Kidney epithelial cell (primary cell): ENCODE results near the gene EIF5A. TPM values are rescaled to one million over a fixed set of nuclear protein-coding genes. Genes with fewer than 3 reads are reported as not detected.

Experiments
- DNase-seq: peaks from one replicate; pipeline ENCODE4 v3.0.0-alpha.2; 2010; ENCODE audit warnings: low read depth
- H3K27me3 ChIP-seq: 2 replicates; pipeline ENCODE4 v1.6.0; 2011; ENCODE audit warnings: low read length; ENCODE audit not compliant: control insufficient read depth, insufficient read depth
- H3K36me3 ChIP-seq: 2 replicates; pipeline ENCODE4 v1.5.1; 2011; ENCODE audit warnings: low read length; ENCODE audit not compliant: control insufficient read depth, insufficient read depth
- H3K4me3 ChIP-seq: 2 replicates; pipeline ENCODE4 v1.5.1; 2011; ENCODE audit warnings: low read depth, mild to moderate bottlenecking, control low read depth, low read length
- total RNA-seq: library from RNA; depleted of rRNA; stranded (reverse); fragments of >200 nt; gene quantifications from 2 replicates; pipeline ENCODE4 v1.2.3, GENCODE V29; 2015
- TF ChIP-seq, protein P1 (sequence below): IDR thresholded peaks from 2 replicates; pipeline ENCODE4 v1.5.1; 2011; ENCODE audit warnings: mild to moderate bottlenecking, moderate library complexity, low read length, control low read depth, inconsistent platforms; ENCODE audit not compliant: insufficient read depth, poor library complexity, severe bottlenecking

Gene EIF5A
- total RNA-seq, 1 donor from 2014 or later = 490 TPM

DNA sequence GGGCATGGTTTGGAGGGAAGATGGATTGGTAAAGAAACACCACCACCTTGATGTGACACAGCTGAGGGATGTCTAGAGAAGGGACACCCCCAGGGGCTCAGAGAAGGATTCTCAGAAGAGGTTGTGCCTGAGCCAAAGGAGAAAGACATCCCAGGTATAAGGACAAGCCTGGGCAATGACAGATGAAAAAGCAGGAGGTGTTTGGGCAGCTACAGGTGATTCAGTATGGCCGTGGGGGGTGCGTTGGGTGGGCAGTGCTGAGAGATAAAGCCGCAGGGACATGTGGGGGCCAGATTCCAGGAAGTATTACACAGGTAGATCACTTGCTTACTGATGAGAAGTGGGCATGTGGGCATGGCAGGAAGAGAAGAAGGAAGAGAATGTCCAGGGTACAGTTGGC is 54.5 kb downstream of the EIF5A start:
- H3K4me3 ChIP-seq = no peak overlapping the region
- DNase-seq = no peak
- TF ChIP-seq, protein P1, sequence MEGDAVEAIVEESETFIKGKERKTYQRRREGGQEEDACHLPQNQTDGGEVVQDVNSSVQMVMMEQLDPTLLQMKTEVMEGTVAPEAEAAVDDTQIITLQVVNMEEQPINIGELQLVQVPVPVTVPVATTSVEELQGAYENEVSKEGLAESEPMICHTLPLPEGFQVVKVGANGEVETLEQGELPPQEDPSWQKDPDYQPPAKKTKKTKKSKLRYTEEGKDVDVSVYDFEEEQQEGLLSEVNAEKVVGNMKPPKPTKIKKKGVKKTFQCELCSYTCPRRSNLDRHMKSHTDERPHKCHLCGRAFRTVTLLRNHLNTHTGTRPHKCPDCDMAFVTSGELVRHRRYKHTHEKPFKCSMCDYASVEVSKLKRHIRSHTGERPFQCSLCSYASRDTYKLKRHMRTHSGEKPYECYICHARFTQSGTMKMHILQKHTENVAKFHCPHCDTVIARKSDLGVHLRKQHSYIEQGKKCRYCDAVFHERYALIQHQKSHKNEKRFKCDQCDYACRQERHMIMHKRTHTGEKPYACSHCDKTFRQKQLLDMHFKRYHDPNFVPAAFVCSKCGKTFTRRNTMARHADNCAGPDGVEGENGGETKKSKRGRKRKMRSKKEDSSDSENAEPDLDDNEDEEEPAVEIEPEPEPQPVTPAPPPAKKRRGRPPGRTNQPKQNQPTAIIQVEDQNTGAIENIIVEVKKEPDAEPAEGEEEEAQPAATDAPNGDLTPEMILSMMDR = no peak
- H3K27me3 ChIP-seq = no peaks in the 10 kb centered on the region
- H3K36me3 ChIP-seq = no peaks in the 10 kb centered on the region

Other genes starting within 250 kb of the EIF5A start
- not detected in 2 replicates for gene CLEC10A, start 227.4 kb upstream of the EIF5A start, total RNA-seq
- gene ASGR2, start 192.8 kb upstream of the EIF5A start, total RNA-seq = not detected in 2 replicates
- gene ASGR1, start 128.3 kb upstream of the EIF5A start, total RNA-seq = 6.9 and 9.0 TPM in 2 replicates
- 6.1 and 12.9 TPM in 2 replicates for gene DLG4, start 87.8 kb upstream of the EIF5A start, total RNA-seq
- gene ACADVL, start 87.7 kb upstream of the EIF5A start, total RNA-seq = 219 and 344 TPM in 2 replicates
- 57.1 and 69.8 TPM in 2 replicates for gene DVL2, start 73.1 kb upstream of the EIF5A start, total RNA-seq
- 41.3 and 53.3 TPM in 2 replicates for gene PHF23, start 68.2 kb upstream of the EIF5A start, total RNA-seq
- gene GABARAP, start 65.2 kb upstream of the EIF5A start, total RNA-seq = 277 and 595 TPM in 2 replicates
- gene CTDNEP1, start 55.9 kb upstream of the EIF5A start, total RNA-seq = 96.0 and 97.1 TPM in 2 replicates
- gene ELP5, start 55.4 kb upstream of the EIF5A start, total RNA-seq = 20.8 and 29.0 TPM in 2 replicates
- gene CLDN7, start 45.1 kb upstream of the EIF5A start, total RNA-seq = 248 and 250 TPM in 2 replicates
- gene SLC2A4, start 25.9 kb upstream of the EIF5A start, total RNA-seq = 0.38 and 1.1 TPM in 2 replicates
- 0.08 and 0.48 TPM in 2 replicates for gene YBX2, start 13.0 kb upstream of the EIF5A start, total RNA-seq
- 73.5 and 76.0 TPM in 2 replicates for gene GPS2, start 7.7 kb downstream of the EIF5A start, total RNA-seq
- gene NEURL4, start 21.7 kb downstream of the EIF5A start, total RNA-seq = 16.3 and 29.9 TPM in 2 replicates
- 0.14 and 3.6 TPM in 2 replicates for gene ACAP1, start 28.9 kb downstream of the EIF5A start, total RNA-seq
- 14.9 and 15.5 TPM in 2 replicates for gene KCTD11, start 44.5 kb downstream of the EIF5A start, total RNA-seq
- not detected in 2 replicates for gene TMEM95, start 47.5 kb downstream of the EIF5A start, total RNA-seq
- 4.0 and 13.3 TPM in 2 replicates for gene TNK1, start 73.5 kb downstream of the EIF5A start, total RNA-seq
- gene PLSCR3, start 86.9 kb downstream of the EIF5A start, total RNA-seq = 61.8 and 74.7 TPM in 2 replicates
- 66.9 and 77.1 TPM in 2 replicates for gene TMEM256, start 96.5 kb downstream of the EIF5A start, total RNA-seq
- 8.3 and 8.4 TPM in 2 replicates for gene NLGN2, start 100.2 kb downstream of the EIF5A start, total RNA-seq
- not detected in 2 replicates for gene SPEM1, start 112.7 kb downstream of the EIF5A start, total RNA-seq
- gene SPEM2, start 118.0 kb downstream of the EIF5A start, total RNA-seq = not detected in 2 replicates
- not detected in 2 replicates for gene SPEM3, start 121.2 kb downstream of the EIF5A start, total RNA-seq
- 31.7 and 34.9 TPM in 2 replicates for gene TMEM102, start 127.8 kb downstream of the EIF5A start, total RNA-seq
- gene FGF11, start 131.9 kb downstream of the EIF5A start, total RNA-seq = 1.5 and 1.8 TPM in 2 replicates
- 19.0 and 21.6 TPM in 2 replicates for gene CHRNB1, start 137.4 kb downstream of the EIF5A start, total RNA-seq
- 26.3 and 28.3 TPM in 2 replicates for gene ZBTB4, start 172.0 kb downstream of the EIF5A start, total RNA-seq
- gene SLC35G6, start 173.8 kb downstream of the EIF5A start, total RNA-seq = not detected in 2 replicates
- gene POLR2A, start 176.7 kb downstream of the EIF5A start, total RNA-seq = 56.9 and 57.8 TPM in 2 replicates
- gene TNFSF12, start 241.4 kb downstream of the EIF5A start, total RNA-seq = 9.0 and 9.4 TPM in 2 replicates